ENCODE data around the gene OTOS. TPM values are rescaled to one million over a fixed set of nuclear protein-coding genes. Genes with fewer than 3 reads are reported as not detected.

Gene OTOS
- total and polyA plus RNA-seq, 2 donors (not counting 1 experiment from before 2014, with no cell fraction given) = not detected

GRCh38 chr2:240166191-240166590, 25.7 kb upstream of the OTOS start:
- Histone ChIP-seq H3K4me2 (replicated peaks; ENCODE audit: low read depth, low read length, poor library complexity, severe bottlenecking) (no peak overlapping the region), H3K27ac (ENCODE audit: low read length in 2 of 2) (no peak overlapping the region), H2AFZ (ENCODE audit: insufficient read depth, low read depth, low read length, poor library complexity, severe bottlenecking) (no peak overlapping the region), H3K27me3 (replicated peaks in 1 of 4; ENCODE audit: control extremely low read depth in 1 of 4, control insufficient read depth in 3 of 4, insufficient read depth in 4 of 4, low read length in 3 of 4) (no peaks in the 10 kb centered on the region), H4K20me1 (ENCODE audit: control insufficient read depth, insufficient read depth, low read length, poor library complexity, severe bottlenecking) (no peaks in the 10 kb centered on the region), H3K4me1 (ENCODE audit: control insufficient read depth in 2 of 2, insufficient read depth in 2 of 2, low read length in 2 of 2) (no peaks in the 10 kb centered on the region), H3K4me3 (ENCODE audit: control extremely low read depth in 1 of 5, extremely low read depth in 1 of 5, insufficient read depth in 1 of 5, low read depth in 2 of 5, low read length in 4 of 5) (no peak overlapping the region), H3K9me3 (ENCODE audit: control extremely low read depth in 1 of 3, control insufficient read depth in 2 of 3, insufficient read depth in 1 of 3, low read length in 2 of 3) (peaks cover 0 to 5% (median 0%) of the 10 kb centered on the region in 3 donors), H3K79me2 (ENCODE audit: control insufficient read depth, insufficient read depth, low read length) (no peaks in the 10 kb centered on the region), H3K36me3 (replicated peaks in 1 of 2; ENCODE audit: control extremely low read depth in 1 of 2, control insufficient read depth in 1 of 2, extremely low read depth in 1 of 2, insufficient read depth in 2 of 2, low read length in 1 of 2) (no peaks in the 10 kb centered on the region), H3K9ac (ENCODE audit: low read length) (no peak overlapping the region)
- 92% methylated on average over 4 of the region's 5 CpGs for WGBS (ENCODE audit: insufficient coverage)
- H3K4me1 Mint-ChIP-seq = no peaks in the 10 kb centered on the region
- no peaks in the 10 kb centered on the region for H3K27me3 Mint-ChIP-seq
- intact Hi-C loops (cut with micrococcal nuclease) = no loop called here
- TF ChIP-seq EZH2 (IDR thresholded peaks at IDR 0.05; ENCODE audit: borderline replicate concordance, insufficient read depth, low read depth, low read length, poor library complexity, severe bottlenecking) (no peak), CTCF (IDR thresholded peaks at IDR 0.05) (no peak)
- ChIA-PET CTCF (no interaction called here), POLR2A (no interaction called here)
- ATAC-seq (ENCODE audit: low read depth) (no peak), DNase-seq (no peak)
- peaks cover 8% of the 10 kb centered on the region for H3K9me3 Mint-ChIP-seq (ENCODE audit: insufficient read depth)
- H3K4me3 Mint-ChIP-seq = no peak overlapping the region
- no peak overlapping the region for H3K27ac Mint-ChIP-seq

GRCh38 chr2:240165661-240166060, 25.2 kb upstream of the OTOS start:
- H3K27ac Mint-ChIP-seq = no peak overlapping the region
- intact Hi-C loops (cut with micrococcal nuclease) = no loop called here
- Histone ChIP-seq H3K27me3 (replicated peaks in 1 of 4; ENCODE audit: control extremely low read depth in 1 of 4, control insufficient read depth in 3 of 4, insufficient read depth in 4 of 4, low read length in 3 of 4) (no peaks in the 10 kb centered on the region), H2AFZ (ENCODE audit: insufficient read depth, low read depth, low read length, poor library complexity, severe bottlenecking) (no peak overlapping the region), H3K9me3 (ENCODE audit: control extremely low read depth in 1 of 3, control insufficient read depth in 2 of 3, insufficient read depth in 1 of 3, low read length in 2 of 3) (peaks cover 0 to 5% (median 0%) of the 10 kb centered on the region in 3 donors), H3K4me1 (ENCODE audit: control insufficient read depth in 2 of 2, insufficient read depth in 2 of 2, low read length in 2 of 2) (no peaks in the 10 kb centered on the region), H3K4me2 (replicated peaks; ENCODE audit: low read depth, low read length, poor library complexity, severe bottlenecking) (no peak overlapping the region), H4K20me1 (ENCODE audit: control insufficient read depth, insufficient read depth, low read length, poor library complexity, severe bottlenecking) (no peaks in the 10 kb centered on the region), H3K36me3 (replicated peaks in 1 of 2; ENCODE audit: control extremely low read depth in 1 of 2, control insufficient read depth in 1 of 2, extremely low read depth in 1 of 2, insufficient read depth in 2 of 2, low read length in 1 of 2) (no peaks in the 10 kb centered on the region), H3K4me3 (ENCODE audit: control extremely low read depth in 1 of 5, extremely low read depth in 1 of 5, insufficient read depth in 1 of 5, low read depth in 2 of 5, low read length in 4 of 5) (no peak overlapping the region), H3K79me2 (ENCODE audit: control insufficient read depth, insufficient read depth, low read length) (no peaks in the 10 kb centered on the region), H3K9ac (ENCODE audit: low read length) (no peak overlapping the region), H3K27ac (ENCODE audit: low read length in 2 of 2) (no peak overlapping the region)
- ATAC-seq (ENCODE audit: low read depth) = no peak
- ChIA-PET POLR2A (no interaction called here), CTCF (no interaction called here)
- H3K4me3 Mint-ChIP-seq = no peak overlapping the region
- no peaks in the 10 kb centered on the region for H3K4me1 Mint-ChIP-seq
- no peak for DNase-seq
- peaks cover 8% of the 10 kb centered on the region for H3K9me3 Mint-ChIP-seq (ENCODE audit: insufficient read depth)
- no CpG with 5 or more reads among the region's 4 CpGs for WGBS (ENCODE audit: insufficient coverage)
- TF ChIP-seq CTCF (IDR thresholded peaks at IDR 0.05) = no peak
- TF ChIP-seq EZH2 (IDR thresholded peaks at IDR 0.05; ENCODE audit: borderline replicate concordance, insufficient read depth, low read depth, low read length, poor library complexity, severe bottlenecking) = no peak
- no peaks in the 10 kb centered on the region for H3K27me3 Mint-ChIP-seq
